Activated T-cell treated with anti-CD3 and anti-CD28 coated beads for 1 hour (primary cell): ENCODE measurements around the gene RECK.
A peak's percentile ranks its signal among the peaks of the same experiment; 100 is the strongest.
"Not testable (repeated sequence)": the region's sequence is repeated elsewhere in the genome, so short reads cannot be mapped to it uniquely, and the experiment has no call there.

ENCODE experiments used
- DNase-seq: peaks from one replicate; pipeline ENCODE4 v3.0.0-alpha.2; 2020; ENCODE audit warnings: low read depth

Gene RECK

GRCh38 chr9:36113999-36114398 is 77.3 kb downstream of the RECK start:
- DNase-seq: no peak

DNA sequence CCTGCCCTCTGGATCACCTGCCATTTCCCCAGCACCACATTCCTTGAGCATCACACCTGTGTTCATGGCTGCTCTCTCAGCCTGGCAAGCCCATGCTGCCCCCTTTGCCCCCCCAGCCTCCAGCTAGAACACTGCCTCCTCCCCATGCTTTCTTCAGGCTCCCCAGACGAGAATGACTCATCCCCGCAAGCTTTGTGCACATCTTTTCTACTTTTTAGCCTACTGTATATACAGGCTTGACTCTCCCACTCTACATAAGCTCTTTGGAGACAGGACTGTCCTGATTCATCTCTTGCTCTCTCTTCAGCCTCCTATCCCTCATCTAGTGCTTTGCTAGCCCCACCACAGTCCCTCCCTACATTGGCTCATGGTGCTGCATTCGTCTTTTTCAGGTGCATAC is 79.9 kb downstream of the RECK start:
- DNase-seq: no peak

DNA sequence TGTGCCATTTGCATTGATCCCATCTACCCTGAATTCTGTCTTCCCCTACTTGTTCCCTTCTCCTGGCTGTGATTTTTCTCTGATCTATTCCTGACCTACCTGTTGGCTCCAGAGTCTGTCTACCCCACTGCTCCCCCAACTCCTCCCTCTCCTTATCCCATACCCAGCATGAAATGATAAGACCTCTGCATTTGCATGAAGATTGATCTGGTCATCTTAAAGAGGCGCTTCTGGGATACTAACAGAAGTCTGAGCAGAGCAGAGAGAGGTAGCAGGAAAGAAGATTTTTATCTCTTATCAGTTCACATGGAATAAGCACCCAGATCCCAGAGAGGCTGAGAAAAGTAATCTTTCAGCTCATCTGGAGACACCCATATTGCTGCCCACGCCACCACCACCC is 81.5 kb downstream of the RECK start:
- DNase-seq: no peak

- DNase-seq: no peak
Measured at GRCh38 chr9:36118706-36119105, 82.0 kb downstream of the RECK start.

GRCh38 chr9:36119476-36119875 is 82.8 kb downstream of the RECK start:
- DNase-seq: no peak

- DNase-seq: no peak
Measured at GRCh38 chr9:36120705-36121104, 84.0 kb downstream of the RECK start.

GRCh38 chr9:36121971-36122370 is 85.3 kb downstream of the RECK start:
- DNase-seq: no peak

DNA sequence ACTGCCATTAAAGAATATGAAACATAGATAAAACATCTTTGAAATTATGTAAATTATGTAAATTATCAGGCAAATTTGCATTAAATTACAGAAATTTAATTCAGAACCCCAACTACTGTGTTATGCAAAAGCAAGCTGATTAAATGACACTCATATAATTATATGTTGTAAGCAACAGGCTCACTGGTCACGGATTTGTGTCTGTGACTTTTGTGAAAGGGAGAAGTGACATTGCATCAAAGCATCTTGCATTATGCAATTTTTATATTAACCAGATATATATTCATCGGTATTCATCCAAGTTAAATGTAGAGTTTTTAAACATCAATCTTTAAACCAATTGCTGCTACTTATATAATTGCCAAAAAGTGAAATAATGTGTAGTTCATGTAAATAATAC is 86.8 kb downstream of the RECK start:
- no peak for DNase-seq

DNA sequence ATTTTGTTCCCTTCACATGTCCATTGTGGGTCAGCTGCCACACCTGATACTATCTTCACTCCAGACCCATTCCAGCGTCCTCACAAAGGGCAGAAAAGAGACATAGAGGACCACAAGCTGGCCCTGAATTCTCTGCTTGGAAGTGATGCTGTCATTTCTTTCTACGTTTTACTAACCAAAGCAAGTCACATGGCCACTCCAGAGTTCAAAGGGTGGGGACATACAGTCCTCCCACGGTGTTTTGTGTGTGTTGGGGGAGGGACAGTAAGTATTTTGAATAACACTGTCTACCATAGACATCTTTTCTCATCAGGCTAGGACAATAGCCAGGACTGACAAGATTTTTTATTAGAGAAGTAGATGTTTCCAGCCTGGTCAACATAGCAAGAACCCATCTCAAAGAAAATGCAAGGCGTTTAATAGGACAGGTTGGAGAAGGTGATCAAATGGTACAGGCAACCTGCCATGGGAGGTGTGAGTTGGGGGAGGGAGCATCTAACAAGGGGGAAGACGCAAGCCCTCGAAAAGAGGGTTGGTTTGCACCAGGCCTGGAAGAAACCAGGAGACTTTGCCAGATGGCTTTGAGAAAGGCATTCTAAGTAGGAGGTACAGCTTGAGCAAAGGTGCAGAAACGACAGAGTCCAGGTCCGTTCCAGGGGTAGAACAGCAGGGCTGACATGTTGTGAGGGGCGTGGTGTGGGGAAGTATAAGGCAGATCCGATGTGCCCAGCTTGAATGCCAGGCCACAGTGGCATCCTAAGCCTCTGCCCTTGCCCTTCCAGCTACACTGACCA is 88.5 kb downstream of the RECK start:
- DNase-seq: no peak

GRCh38 chr9:36126016-36126730 is 89.5 kb downstream of the RECK start:
- DNase-seq: no peak

- no peak for DNase-seq
Measured at GRCh38 chr9:36127652-36128244, 91.0 kb downstream of the RECK start.

DNA sequence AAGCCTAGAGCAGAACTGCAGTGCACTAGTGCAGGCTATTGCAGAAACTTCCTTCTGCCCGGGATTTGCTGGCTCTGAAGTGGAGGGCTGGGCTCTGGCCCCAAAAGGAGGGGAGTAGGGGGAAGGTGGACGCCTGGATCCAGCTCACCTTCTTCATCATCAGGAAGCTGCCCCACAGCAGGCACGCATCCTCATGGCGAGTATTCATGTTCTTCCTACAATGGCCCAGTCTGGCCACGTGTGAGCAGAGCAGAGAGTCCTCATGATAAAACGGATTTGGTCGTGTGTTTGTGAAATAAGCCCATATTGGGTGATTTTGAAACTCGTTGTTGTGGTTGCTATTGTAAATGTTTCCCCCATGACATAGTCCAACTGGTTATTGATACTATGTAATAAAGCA is 91.6 kb downstream of the RECK start:
- DNase-seq: no peak

GRCh38 chr9:36129139-36129538 is 92.4 kb downstream of the RECK start:
- no peak for DNase-seq

DNA sequence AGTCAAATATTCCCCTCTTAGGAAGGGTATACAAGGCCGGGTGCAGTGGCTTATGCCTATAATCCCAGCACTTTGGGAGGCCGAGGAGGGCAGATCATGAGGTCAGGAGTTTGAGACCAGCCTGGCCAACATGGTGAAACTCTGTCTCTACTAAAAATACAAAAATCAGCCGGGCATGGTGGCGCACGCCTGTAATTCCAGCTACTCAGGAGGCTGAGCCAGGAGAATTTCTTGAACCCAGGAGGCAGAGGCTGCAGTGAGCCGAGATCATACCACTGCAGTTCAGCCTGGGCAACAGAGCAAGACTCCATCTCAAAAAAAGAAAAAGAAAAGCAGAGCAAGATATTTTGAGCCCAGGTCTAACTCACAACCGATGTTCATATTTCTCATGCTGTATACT is 95.0 kb downstream of the RECK start:
- not testable (repeated sequence) for DNase-seq

GRCh38 chr9:36132086-36132485 is 95.4 kb downstream of the RECK start:
- no peak for DNase-seq

DNA sequence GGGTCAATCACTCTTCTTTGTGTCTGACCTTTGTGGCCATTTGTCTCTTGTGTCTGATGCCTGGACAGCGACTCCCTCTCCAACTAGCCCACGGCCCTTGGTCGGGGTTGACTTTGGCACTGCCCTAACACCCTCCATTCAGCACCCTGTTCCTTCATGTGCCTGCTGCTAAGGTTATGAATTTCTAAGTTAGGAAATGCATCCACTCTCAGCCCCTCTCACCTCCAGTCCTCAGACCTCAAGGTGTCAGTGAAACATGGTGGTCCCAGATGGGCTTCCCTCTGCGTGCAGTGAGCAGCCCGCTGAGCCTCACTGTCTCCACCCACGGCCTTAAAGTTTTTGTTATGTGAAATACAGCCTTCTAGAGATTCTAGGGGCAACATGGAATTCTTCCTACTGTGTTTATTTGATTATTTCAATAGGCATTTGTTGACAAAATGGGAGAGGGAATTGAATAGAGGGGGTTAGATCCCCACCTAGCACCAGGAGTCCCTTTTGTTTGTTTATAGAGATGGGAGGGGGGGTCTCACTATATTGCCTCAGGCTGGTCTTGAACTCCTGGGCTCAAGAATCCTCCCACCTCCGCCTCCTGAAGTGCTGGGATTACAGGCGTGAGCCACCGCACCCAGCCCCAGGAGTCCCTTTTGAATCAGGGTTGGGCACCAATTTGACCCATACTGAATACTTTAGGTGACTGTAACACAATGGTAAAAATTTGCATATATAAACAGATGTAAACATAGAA is 98.2 kb downstream of the RECK start:
- DNase-seq: no peak

GRCh38 chr9:36135741-36136271 is 99.1 kb downstream of the RECK start:
- no peak for DNase-seq

DNA sequence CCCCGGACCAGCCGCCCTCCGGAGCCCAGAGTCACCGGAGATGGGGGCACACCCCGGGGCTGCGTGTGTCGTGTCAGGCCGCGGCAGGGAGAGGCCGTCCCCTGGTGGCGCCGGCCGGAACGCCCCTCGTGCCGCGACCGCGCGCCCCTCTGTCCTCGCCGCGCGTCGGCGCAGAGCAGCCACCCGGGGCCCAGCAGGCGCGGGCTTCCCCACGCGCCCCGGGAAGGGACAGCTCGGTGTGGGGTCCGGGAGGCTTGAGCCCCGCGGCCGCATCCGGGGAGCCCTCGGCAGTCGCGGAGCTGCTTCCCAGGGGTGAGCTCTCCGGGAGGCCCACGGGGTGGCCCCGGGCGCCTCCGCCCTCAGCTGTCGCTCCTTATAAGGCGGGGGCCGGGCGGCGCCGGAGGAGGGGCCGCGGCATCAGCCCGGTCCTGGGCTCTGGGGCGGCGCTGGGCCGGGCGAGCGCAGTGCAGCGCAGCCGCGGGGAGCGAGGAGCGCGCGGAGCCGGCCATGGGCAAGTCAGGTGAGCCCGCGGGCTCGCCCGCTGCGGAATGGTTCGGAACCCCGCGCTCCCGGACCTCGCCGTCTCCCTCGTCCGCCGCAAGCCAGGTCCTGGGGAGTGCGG is 99.7 kb downstream of the RECK start, which contains the start of gene GLIPR2:
Gene GLIPR2, plus strand, starts transcription at position 462 of the 622 bp plus-strand sequence. Its CDS starts 46 bp downstream, at position 508.
- peak; percentile 63 for DNase-seq

GRCh38 chr9:36136894-36137391 is 100.2 kb downstream of the RECK start:
- no peak for DNase-seq

DNA sequence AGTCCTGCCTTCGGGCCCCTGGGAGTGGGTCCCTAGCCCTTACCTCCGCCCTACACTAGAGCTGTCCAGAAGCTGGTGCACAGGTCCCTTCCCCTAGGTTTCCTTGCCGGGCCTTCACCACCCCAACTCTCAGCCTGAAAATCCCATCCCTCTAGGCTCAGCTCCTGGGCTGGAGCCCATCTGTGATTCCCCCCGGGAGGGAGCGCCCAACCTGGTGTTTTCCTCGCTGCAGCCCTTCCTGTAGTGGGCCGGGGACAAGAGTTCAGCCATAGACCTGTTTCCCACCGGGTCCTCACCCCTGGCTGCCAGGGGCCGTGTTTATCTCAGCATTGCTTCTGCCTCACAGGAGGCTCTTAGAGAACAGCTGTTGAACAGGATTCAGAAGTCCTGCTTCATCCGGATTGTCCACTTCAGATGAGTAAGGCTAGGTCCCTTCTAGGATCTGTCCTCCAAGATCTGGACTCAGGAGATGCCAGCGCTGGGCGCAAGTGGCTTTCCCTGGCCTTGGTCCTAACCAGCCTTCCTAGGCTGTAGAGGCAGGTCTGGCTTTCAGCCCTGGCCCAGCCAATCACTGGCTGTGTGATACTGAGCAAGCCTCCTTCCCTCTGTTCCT is 100.8 kb downstream of the RECK start:
- DNase-seq: no peak

DNA sequence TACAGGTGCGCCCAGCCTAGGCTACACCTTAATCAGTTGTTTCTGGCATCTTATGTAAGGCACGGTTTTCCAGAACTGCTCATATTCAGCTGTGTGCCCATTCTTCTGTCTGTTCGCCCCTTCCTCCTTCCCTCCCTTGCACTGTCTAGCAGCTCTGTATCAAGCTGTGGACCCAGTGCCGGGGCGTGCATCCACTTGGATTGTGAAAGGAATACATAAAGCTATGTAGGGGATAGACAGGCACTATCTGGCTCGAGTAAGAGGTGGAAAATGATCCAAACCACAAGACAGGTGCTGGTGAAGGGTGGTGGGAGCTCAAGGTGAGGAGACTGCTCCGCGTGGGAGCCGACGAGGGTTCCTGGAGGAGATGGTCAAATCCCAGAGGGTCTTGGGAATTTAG is 101.8 kb downstream of the RECK start:
- no peak for DNase-seq
